Measurements from ENCODE around the gene MOXD1. TPM values are rescaled to one million over a fixed set of nuclear protein-coding genes. Genes with fewer than 3 reads are reported as not detected.

The MOXD1 gene
- total RNA-seq, 1 experiment from 2014 or later, result 1.3 TPM

DNA sequence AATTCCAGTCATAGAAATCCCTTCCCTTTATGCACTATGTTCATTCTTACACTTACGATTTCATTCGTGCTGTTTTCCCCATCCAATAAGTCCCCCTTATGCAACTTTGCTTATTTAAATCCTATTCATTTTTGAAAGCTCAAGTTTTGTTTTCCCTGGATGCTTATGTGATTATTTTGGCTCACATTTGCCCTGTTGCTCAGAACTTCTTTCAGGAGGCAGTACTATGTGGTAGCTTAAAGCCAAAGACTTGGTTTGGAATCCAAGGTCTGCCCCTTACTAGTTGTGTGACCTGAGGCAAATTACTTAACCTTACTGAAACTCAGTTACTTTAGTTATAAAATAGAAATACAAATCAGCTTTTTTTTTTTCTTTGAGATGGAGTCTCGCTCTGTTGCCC is 59.6 kb downstream of the MOXD1 start:
- Histone ChIP-seq H3K79me2 (ENCODE audit: low read depth) (no peaks in the 10 kb centered on the region), H3K9me3 (ENCODE audit: insufficient read depth, low read depth) (peaks cover 15% of the 10 kb centered on the region; the same call in 1 of the 2 replicates), H3K36me3 (ENCODE audit: low read depth) (no peaks in the 10 kb centered on the region), H4K20me1 (ENCODE audit: insufficient read depth) (no peaks in the 10 kb centered on the region), H2AFZ (no peak overlapping the region), H3K4me2 (no peak overlapping the region), H3K9me2 (ENCODE audit: insufficient read depth) (no peaks in the 10 kb centered on the region), H3K27ac (no peak overlapping the region), H3K27me3 (ENCODE audit: insufficient read depth, low read depth) (no peaks in the 10 kb centered on the region), H3F3A (ENCODE audit: insufficient read depth, low read depth) (no peaks in the 10 kb centered on the region), H3K4me1 (replicated peaks; ENCODE audit: insufficient read depth) (no peaks in the 10 kb centered on the region), H3K4me3 (no peak overlapping the region)
- CTCF ChIA-PET, result interaction anchor here (0.6 kb wide), 1 partner anchor 1166 kb away, joined by 3 read pairs; no protein-coding TSS in a partner anchor
- intact Hi-C loops (cut with micrococcal nuclease; ENCODE audit: unreplicated experiment), result no loop called here
- no peak for TF ChIP-seq EZH2 (IDR thresholded peaks at IDR 0.05; ENCODE audit: low read depth)
- TF ChIP-seq, protein P1, sequence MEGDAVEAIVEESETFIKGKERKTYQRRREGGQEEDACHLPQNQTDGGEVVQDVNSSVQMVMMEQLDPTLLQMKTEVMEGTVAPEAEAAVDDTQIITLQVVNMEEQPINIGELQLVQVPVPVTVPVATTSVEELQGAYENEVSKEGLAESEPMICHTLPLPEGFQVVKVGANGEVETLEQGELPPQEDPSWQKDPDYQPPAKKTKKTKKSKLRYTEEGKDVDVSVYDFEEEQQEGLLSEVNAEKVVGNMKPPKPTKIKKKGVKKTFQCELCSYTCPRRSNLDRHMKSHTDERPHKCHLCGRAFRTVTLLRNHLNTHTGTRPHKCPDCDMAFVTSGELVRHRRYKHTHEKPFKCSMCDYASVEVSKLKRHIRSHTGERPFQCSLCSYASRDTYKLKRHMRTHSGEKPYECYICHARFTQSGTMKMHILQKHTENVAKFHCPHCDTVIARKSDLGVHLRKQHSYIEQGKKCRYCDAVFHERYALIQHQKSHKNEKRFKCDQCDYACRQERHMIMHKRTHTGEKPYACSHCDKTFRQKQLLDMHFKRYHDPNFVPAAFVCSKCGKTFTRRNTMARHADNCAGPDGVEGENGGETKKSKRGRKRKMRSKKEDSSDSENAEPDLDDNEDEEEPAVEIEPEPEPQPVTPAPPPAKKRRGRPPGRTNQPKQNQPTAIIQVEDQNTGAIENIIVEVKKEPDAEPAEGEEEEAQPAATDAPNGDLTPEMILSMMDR (conservative IDR thresholded peaks at IDR 0.05), result no peak
- BruUV-seq (replicated peaks), result no TSS peak
- POLR2A ChIA-PET (ENCODE audit: unreplicated experiment), result no interaction called here
- no peak for DNase-seq

DNA sequence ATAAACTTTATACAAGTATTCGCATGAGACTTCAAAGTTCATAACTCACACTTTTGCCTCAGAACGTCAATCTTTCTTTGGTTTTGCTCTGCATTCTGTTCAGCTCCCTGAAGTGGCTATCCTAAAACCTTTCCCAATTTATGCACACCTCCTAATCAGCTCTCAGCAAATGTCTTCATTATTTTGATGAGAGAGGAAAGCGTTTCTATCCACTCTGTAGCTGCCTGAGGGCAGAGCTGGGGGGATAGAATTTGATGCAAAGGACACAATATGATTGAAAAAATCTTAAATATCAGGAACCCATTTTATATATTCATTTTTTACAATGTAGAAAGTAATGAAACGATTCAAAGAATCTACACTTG is 66.8 kb downstream of the MOXD1 start:
- H3K79me2 ChIP-seq (ENCODE audit: low read depth), result no peaks in the 10 kb centered on the region
- peaks cover 32% of the 10 kb centered on the region for H3K4me1 ChIP-seq (replicated peaks; ENCODE audit: insufficient read depth)
- H3K36me3 ChIP-seq (ENCODE audit: low read depth), result no peaks in the 10 kb centered on the region
- no peaks in the 10 kb centered on the region for H3K9me2 ChIP-seq (ENCODE audit: insufficient read depth)
- no peak for DNase-seq
- H2AFZ ChIP-seq, result no peak overlapping the region
- no peaks in the 10 kb centered on the region for H4K20me1 ChIP-seq (ENCODE audit: insufficient read depth)
- no peak overlapping the region for H3K27ac ChIP-seq
- ChIA-PET CTCF (interaction anchor here (0.6 kb wide), 1 partner anchor 59 kb away, joined by 3 read pairs; no protein-coding TSS in a partner anchor), POLR2A (ENCODE audit: unreplicated experiment) (no interaction called here)
- H3K4me3 ChIP-seq, result no peak overlapping the region
- no peak for TF ChIP-seq EZH2 (IDR thresholded peaks at IDR 0.05; ENCODE audit: low read depth)
- TF ChIP-seq, protein P1 (conservative IDR thresholded peaks at IDR 0.05), result no peak
- intact Hi-C loops (cut with micrococcal nuclease; ENCODE audit: unreplicated experiment), result no loop called here
- no TSS peak for BruUV-seq (replicated peaks)
- H3K9me3 ChIP-seq (ENCODE audit: insufficient read depth, low read depth), result no peaks in the 10 kb centered on the region
- peak overlapping the region; percentile 37 for H3K4me2 ChIP-seq
- no peaks in the 10 kb centered on the region for H3K27me3 ChIP-seq (ENCODE audit: insufficient read depth, low read depth)
- 0 out of 2 replicates have a peak, but pooled peaks cover 6% of the 10 kb centered on the region for H3F3A ChIP-seq (ENCODE audit: insufficient read depth, low read depth)

DNA sequence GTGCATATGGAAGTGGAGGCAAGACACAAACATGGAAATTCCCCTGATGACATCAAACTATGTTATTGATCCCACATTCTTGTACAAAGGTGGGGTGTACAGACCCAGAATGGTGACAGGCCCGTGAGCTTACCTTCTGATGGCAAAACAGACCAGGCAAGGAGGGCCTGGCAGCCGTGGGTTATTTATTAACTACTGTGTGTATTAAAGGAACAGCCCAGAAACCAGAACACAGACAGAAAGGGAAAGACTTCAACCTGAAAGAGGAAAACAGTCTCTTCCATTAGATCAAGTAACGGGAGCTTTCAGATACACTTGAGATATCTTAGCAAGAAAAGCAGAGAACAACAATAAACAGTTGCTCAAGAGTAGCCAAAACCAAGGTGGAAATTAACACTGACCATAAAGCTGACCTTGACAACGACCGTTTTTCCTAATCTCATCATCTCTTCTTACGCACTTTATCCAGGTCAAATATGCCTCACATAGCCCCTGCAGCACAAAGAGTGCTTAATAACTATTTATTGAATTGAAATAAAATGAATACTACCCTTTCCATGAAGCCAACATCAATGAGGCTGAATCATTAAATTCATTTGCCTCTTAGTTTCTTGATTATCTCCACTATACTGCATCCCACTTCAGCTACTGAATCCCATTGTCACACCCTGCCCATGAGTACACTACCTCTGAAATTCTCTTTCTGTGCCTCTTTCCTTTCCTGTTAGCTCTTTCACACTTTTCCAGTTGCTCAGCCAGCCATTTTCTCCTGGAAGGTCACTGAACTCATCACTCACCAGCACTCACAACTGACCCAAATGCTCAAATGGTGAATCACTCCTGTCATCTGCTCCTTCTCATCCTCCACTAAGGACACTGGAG is 67.4 kb downstream of the MOXD1 start:
- no peaks in the 10 kb centered on the region for H3K9me2 ChIP-seq (ENCODE audit: insufficient read depth)
- no peak overlapping the region for H3K27ac ChIP-seq
- POLR2A ChIA-PET (ENCODE audit: unreplicated experiment), result no interaction called here
- peak; percentile 64 to 80 for DNase-seq
- peak overlapping the region; percentile 53; the same call in 1 of the 2 replicates for H2AFZ ChIP-seq
- H3F3A ChIP-seq (ENCODE audit: insufficient read depth, low read depth), result 0 out of 2 replicates have a peak, but pooled peaks cover 6% of the 10 kb centered on the region
- H3K27me3 ChIP-seq (ENCODE audit: insufficient read depth, low read depth), result no peaks in the 10 kb centered on the region
- no peak overlapping the region for H3K4me3 ChIP-seq
- H4K20me1 ChIP-seq (ENCODE audit: insufficient read depth), result no peaks in the 10 kb centered on the region
- H3K79me2 ChIP-seq (ENCODE audit: low read depth), result no peaks in the 10 kb centered on the region
- no peaks in the 10 kb centered on the region for H3K9me3 ChIP-seq (ENCODE audit: insufficient read depth, low read depth)
- peak overlapping the region; percentile 37 for H3K4me2 ChIP-seq
- no peak for TF ChIP-seq EZH2 (IDR thresholded peaks at IDR 0.05; ENCODE audit: low read depth)
- TF ChIP-seq, protein P1 (conservative IDR thresholded peaks at IDR 0.05), result no peak
- intact Hi-C loops (cut with micrococcal nuclease; ENCODE audit: unreplicated experiment), result no loop called here
- CTCF ChIA-PET, result interaction anchor here (0.6 kb wide), 1 partner anchor 60 kb away, joined by 3 read pairs; no protein-coding TSS in a partner anchor
- H3K36me3 ChIP-seq (ENCODE audit: low read depth), result no peaks in the 10 kb centered on the region
- H3K4me1 ChIP-seq (replicated peaks; ENCODE audit: insufficient read depth), result peaks cover 32% of the 10 kb centered on the region
- no TSS peak for BruUV-seq (replicated peaks)
